Vagina (tissue), 2 donors: ENCODE measurements around the gene MAD1L1.

ENCODE experiments used
- CTCF ChIP-seq, 3 experiments: fragments of 450-650 bp in 2 of 3; fragments of 200-600 bp in 1 of 3; sonication (generic) in 1 of 3; IDR thresholded peaks; one replicate each; pipeline ENCODE4 v1.5.1; 2017 to 2019; ENCODE audit warnings: antibody characterized with exemption in 3 of 3, mild to moderate bottlenecking in 2 of 3, moderate library complexity in 2 of 3
- POLR2A ChIP-seq, 2 donors: fragments of 450-650 bp; IDR thresholded peaks; one replicate each; pipeline ENCODE4 v1.6.1; 2017; ENCODE audit warnings: antibody characterized with exemption in 2 of 2, mild to moderate bottlenecking in 2 of 2, moderate library complexity in 2 of 2

GRCh38 chr7:2271273-2272026, 38.7 kb upstream of the MAD1L1 start:
- TF ChIP-seq POLR2A (IDR thresholded peaks at IDR 0.05) (no peak), CTCF (IDR thresholded peaks at IDR 0.05) (no peak)
